Hematopoietic multipotent progenitor cell (in vitro differentiated cells): ENCODE results near the gene SIGLEC11. TPM values are rescaled to one million over a fixed set of nuclear protein-coding genes. Genes with fewer than 3 reads are reported as not detected.

Experiments
- DNase-seq, 3 donors: peaks; one replicate each; pipeline ENCODE4 v3.0.0-alpha.2; 2011 to 2015; ENCODE audit warnings: low read depth in 2 of 3, low spot score in 2 of 3
- total RNA-seq: library from RNA; depleted of rRNA; stranded (reverse); fragments of >200 nt; gene quantifications from one replicate; pipeline ENCODE4 v1.2.3, GENCODE V29; 2012

SIGLEC11 gene
- total RNA-seq, 1 donor, result under 0.01 TPM

DNA sequence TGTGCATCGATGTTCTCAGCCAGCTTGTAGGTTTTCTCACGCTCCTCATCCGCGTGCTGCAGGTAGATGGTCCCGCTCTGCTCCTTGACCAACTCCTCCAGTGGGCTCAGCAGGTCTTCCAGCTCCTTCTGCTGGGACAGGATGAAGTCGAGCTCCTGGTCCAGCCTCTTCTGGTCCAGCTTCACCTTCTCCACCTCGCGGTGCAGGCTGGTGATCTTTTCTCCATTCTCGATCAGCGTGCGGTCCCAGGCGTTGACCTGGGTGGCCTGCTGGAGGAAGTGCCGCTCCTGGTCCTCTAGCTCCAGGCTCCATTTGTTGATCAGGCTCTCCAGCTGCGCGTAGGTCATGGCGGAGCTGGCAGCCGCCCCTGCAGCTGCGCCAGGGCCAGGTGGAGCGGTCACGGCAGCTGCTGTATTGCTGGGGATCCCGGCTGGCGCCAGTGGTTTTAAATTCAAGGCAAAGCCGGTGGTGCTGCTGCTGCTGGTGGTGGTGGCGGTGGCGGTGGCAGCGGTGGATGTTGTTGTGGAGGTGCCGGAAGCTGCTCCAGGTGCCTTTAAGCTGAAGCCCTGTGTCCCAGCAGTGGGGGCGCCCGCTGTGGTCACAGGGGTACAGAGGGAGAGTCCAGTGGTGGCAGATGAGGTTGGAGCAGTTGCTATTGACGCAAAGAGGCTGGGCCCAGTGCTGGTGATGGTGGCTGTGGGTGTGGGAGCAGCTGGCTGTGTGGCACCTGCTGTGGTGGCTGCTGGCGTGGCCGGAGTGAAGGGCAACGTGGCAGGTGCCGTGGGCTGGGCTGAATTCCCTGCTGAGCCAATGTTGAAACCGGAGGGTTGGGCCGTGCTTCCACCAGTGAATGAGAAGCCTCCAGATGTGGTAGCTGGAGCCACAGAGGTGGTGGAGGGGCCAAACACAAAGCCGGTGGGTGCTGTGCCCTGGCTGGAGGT is 52.2 kb downstream of the SIGLEC11 start:
- no peak for DNase-seq

DNA sequence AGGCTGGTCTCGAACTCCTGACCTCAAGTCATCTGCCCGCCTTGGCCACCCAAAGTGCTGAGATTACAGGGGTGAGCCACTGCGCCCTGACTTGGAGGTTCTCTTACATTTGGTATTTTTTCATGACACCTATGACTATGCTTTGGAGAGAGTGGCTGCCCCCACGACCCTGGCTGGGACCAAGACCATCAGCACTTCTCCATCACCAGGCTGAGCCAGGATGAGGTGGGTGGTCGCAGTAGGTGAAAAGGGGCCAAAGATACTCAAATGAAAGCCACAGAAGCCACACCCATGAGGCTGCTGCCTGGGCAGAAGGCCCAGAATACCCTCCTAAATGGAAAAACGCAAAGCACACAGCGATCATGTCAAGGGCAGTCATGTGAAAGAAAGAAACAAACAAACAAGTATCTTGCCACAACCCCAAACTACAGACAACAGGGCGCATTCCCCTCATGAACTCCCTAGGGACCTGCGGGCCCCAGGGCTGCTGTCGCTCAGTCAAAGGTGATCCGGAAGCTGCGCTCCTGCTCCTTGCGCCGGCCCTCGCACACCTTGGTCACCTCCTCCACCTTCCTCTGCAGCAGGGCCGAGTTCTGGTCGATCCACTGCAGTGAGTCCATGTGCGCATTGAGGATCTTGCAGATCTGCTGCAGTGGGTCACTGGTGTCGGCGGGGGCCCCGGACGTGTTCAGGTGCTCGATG is 53.1 kb downstream of the SIGLEC11 start:
- DNase-seq, result no peak

DNA sequence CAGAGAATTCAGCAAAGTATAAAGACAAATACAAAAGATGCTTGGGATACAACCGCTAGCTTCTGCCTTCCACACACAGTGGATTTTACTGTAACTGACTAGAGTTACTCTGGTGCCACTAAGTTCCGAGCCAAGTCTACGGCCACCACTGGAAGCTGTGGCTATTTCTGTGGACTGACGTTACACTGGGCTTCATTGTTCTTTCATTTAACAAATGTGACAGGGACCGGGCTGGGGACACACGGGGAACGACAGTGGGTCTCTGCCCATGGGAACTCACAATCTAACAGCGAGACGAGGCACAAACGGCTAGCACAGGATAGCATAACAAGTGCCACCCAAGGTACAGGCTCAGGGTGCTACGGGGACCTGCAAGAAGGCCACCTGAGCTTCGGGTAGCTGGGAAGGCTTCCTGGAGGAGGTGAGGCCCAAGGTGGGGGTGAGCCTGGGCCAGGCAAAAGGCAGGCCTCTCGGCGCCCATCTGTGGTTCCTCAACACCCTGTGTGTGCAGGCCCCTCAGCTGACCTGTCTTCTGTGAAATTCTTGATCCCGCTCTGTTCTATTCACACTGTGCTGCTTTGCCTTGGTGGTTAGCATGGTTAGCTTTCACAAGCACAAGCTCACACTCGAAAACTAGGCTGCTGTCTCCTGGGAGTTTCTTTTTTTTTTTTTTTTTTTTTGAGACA is 54.0 kb downstream of the SIGLEC11 start:
- DNase-seq, result no peak

DNA sequence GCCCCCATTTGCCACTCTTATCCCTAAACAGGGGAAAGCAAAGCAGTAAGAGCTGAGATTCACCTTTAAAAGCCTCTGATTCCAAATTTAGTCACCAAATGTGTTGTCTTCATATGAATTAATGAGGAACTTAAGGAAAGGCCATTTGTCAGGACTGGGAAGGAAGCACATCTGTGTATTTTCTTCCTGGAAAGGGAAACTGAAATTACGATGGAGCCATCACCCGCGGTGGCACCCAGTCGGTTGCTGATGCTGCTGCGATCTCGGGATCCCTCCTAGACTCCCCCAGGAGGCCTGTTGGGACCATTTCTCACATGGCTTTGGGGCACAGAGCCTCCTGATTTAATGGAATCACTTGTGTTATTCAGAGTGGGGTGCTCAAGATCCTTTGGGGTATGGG is 56.8 kb downstream of the SIGLEC11 start:
- DNase-seq, result no peak

Other genes with a start within 250 kb of the SIGLEC11 start
- 1.1 TPM for gene TSKS, start 197.9 kb downstream of the SIGLEC11 start, total RNA-seq
- gene AP2A1, start 194.2 kb downstream of the SIGLEC11 start, total RNA-seq, result 67.9 TPM
- 40.1 TPM for gene FUZ, start 147.9 kb downstream of the SIGLEC11 start, total RNA-seq
- gene MED25, start 142.9 kb downstream of the SIGLEC11 start, total RNA-seq, result 50.9 TPM
- 109 TPM for gene PTOV1, start 110.0 kb downstream of the SIGLEC11 start, total RNA-seq
- gene PNKP, start 93.6 kb downstream of the SIGLEC11 start, total RNA-seq, result 77.6 TPM
- 10.0 TPM for gene AKT1S1, start 83.8 kb downstream of the SIGLEC11 start, total RNA-seq
- 7.8 TPM for gene TBC1D17, start 83.5 kb downstream of the SIGLEC11 start, total RNA-seq
- gene IL4I1, start 64.3 kb downstream of the SIGLEC11 start, total RNA-seq, result 0.81 TPM
- 8.1 TPM for gene ATF5, start 32.0 kb downstream of the SIGLEC11 start, total RNA-seq
- 70.3 TPM for gene NUP62, start 31.7 kb downstream of the SIGLEC11 start, total RNA-seq
- gene VRK3, start 64.2 kb upstream of the SIGLEC11 start, total RNA-seq, result 50.4 TPM
- 8.6 TPM for gene ZNF473, start 64.8 kb upstream of the SIGLEC11 start, total RNA-seq
- not detected for gene IZUMO2, start 202.1 kb upstream of the SIGLEC11 start, total RNA-seq
- gene MYH14, start 242.4 kb upstream of the SIGLEC11 start, total RNA-seq, result under 0.01 TPM